GM13977 (cell line): ENCODE results near the gene ARL3.

Experiments used
- DNase-seq: peaks from one replicate; pipeline ENCODE4 v3.0.0; 2012; ENCODE audit warnings: low spot score
- in situ Hi-C: fragments of 300-500 bp; cut with MboI; formaldehyde crosslinking; loops from one replicate; pipeline ENCODE4 v1.12.0; 2022; ENCODE audit warnings: low sequenced_read_pairs, low pct_unique_long_range_greater_than_20kb, mixed read lengths, inconsistent platforms; ENCODE audit not compliant: unreplicated experiment
- TF ChIP-seq, protein P1 (sequence below): IDR thresholded peaks from 2 replicates; pipeline ENCODE4 v1.5.1; 2012; ENCODE audit warnings: mild to moderate bottlenecking, control low read depth; ENCODE audit not compliant: insufficient read depth; ENCODE audit errors: extremely low read depth, missing control alignments

The ARL3 gene

GRCh38 chr10:102631525-102632393 is 82.4 kb downstream of the ARL3 start:
- in situ Hi-C loops, result no loop called here
- no peak for DNase-seq
- TF ChIP-seq, protein P1, sequence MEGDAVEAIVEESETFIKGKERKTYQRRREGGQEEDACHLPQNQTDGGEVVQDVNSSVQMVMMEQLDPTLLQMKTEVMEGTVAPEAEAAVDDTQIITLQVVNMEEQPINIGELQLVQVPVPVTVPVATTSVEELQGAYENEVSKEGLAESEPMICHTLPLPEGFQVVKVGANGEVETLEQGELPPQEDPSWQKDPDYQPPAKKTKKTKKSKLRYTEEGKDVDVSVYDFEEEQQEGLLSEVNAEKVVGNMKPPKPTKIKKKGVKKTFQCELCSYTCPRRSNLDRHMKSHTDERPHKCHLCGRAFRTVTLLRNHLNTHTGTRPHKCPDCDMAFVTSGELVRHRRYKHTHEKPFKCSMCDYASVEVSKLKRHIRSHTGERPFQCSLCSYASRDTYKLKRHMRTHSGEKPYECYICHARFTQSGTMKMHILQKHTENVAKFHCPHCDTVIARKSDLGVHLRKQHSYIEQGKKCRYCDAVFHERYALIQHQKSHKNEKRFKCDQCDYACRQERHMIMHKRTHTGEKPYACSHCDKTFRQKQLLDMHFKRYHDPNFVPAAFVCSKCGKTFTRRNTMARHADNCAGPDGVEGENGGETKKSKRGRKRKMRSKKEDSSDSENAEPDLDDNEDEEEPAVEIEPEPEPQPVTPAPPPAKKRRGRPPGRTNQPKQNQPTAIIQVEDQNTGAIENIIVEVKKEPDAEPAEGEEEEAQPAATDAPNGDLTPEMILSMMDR, result no peak

- TF ChIP-seq, protein P1, result no peak
- in situ Hi-C loops, result no loop called here
- DNase-seq, result no peak
Measured at GRCh38 chr10:102630663-102631062, 83.5 kb downstream of the ARL3 start.

DNA sequence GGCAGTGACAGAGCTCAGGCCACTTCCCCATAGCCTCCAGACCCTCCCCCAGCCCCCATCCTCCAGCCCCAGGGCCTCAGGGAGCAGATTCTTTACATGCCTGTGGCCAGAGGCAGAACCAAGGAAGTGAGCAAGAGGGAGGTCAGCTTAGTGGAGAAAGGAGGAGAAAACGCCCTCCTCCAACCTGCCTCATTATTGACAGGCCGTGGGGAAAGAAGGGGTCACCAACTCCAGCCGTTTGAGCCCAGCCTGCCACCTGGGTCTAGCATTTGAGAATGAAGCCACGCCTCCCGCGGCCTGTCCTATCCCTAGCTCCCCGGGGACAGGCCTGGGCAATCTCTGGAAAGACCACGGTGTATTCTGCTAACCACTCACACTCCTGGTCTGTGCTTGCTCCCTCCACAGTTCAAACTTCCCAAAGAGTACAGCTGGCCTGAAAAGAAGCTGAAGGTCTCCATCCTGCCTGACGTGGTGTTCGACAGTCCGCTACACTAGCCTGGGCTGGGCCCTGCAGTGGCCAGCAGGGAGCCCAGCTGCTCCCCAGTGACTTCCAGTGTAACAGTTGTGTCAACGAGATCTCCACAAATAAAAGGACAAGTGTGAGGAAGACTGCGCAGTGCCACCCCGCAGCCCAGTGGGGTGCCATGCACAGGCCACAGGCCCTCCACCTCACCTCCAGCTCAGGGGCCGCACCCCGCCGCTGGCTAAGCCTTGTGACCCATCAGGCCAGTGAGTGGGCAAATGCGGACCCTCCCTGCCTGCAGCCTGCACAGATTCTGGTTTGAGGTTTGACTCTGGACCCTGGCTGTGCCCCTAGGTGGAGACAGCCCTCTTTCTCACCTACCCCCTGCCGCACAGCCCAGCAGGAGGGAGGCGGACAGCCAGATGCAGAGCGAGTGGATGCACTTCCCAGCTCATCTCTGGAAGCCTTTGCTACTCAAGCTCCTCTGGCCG is 84.3 kb downstream of the ARL3 start:
- in situ Hi-C loops, result no loop called here
- TF ChIP-seq, protein P1, result no peak
- no peak for DNase-seq

DNA sequence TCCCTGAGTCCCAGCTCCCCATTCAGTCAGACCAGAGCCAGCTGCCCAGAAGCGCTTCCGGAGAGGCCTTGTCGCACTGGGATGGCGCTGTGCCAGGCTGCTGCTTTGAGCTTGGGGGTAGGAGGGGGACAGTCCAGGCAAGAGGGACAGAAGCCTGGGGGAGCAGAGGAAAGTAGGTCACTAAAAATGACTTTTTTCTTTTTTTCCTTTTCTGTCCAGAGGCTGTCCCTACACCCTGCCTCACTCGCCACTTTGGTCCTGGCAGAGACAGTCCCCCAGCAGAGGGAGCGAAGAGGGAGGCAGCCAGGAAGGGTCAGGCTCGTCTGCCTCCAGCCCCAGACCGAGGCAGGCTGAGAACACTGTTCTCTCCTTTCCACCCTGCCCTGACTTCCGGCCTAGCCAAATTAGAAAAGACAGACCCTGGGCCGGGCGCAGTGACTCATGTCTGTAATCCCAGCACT is 85.7 kb downstream of the ARL3 start:
- no peak for DNase-seq
- in situ Hi-C loops, result no loop called here
- TF ChIP-seq, protein P1, result no peak

- no peak for DNase-seq
- in situ Hi-C loops, result no loop called here
- TF ChIP-seq, protein P1, result no peak
Measured at GRCh38 chr10:102627736-102628293, 86.4 kb downstream of the ARL3 start.

- in situ Hi-C loops, result no loop called here
- TF ChIP-seq, protein P1, result no peak
- DNase-seq, result no peak
Measured at GRCh38 chr10:102627291-102627735, 86.9 kb downstream of the ARL3 start.
